ENCODE data around the gene AGPAT4.
"Not testable (repeated sequence)": the region's sequence is repeated elsewhere in the genome, so short reads cannot be mapped to it uniquely, and the experiment has no call there.

The AGPAT4 gene

DNA sequence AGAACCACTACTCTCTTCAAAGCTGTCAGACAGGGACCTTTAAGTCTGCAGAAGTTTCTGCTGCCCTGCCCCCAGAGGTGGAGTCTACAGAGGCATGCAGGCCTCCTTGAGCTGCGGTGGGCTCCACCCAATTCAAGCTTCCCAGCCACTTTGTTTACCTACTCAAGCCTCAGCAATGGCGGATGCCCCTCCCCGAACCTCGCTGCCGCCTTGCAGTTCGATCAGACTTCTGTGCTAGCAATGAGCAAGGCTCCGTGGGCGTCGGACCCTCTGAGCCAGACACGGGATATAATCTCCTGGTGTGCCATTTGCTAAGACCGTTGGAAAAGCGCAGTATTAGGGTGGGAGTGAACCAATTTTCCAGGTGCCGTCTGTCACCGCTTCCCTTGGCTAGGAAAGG is 95.7 kb downstream of the AGPAT4 start:
- DNase-seq (ENCODE audit: low spot score in 2 of 2) = not testable (repeated sequence)

DNA sequence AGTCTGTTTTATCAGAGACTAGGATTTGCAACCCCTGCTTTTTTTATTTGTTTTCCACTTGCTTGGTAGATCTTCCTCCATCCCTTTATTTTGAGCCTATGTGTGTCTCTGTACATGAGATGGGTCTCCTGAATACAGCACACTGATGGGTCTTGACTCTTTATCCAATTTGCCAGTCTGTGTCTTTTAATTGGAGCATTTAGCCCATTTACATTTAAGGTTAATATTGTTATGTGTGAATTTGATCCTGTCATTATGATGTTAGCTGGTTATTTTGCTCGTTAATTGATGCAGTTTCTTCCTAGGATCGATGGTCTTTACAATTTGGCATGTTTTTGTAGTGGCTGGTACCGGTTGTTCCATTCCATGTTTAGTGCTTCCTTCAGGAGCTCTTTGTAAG is 97.4 kb downstream of the AGPAT4 start:
- H3K4me3 Mint-ChIP-seq; DNase-seq (ENCODE audit: low spot score in 2 of 2); H3K27ac Mint-ChIP-seq; ATAC-seq (ENCODE audit: low read depth); H3K27me3 Mint-ChIP-seq; H3K9me3 Mint-ChIP-seq; H3K36me3 Mint-ChIP-seq; H3K4me1 Mint-ChIP-seq: not testable (repeated sequence)

More for the DNA sequence above, 95.7 kb downstream of the AGPAT4 start:
- not testable (repeated sequence) for H3K4me3 Mint-ChIP-seq; H3K4me1 Mint-ChIP-seq; H3K27me3 Mint-ChIP-seq; H3K27ac Mint-ChIP-seq; H3K9me3 Mint-ChIP-seq; H3K36me3 Mint-ChIP-seq; ATAC-seq (ENCODE audit: low read depth)

DNA sequence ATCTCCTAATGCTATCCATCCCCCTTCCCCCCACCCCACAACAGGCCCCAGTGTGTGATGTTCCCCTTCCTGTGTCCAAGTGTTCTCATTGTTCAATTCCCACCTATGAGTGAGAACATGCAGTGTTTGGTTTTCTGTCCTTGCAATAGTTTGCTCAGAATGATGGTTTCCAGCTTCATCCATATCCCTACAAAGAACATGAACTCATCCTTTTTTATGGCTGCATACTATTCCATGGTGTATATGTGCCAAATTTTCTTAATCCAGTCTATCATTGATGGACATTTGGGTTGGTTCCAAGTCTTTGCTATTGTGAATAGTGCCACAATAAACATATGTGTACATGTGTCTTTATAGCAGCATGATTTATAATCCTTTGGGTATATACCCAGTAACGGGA is 101.1 kb downstream of the AGPAT4 start:
- H3K4me3 Mint-ChIP-seq; H3K9me3 Mint-ChIP-seq; ATAC-seq (ENCODE audit: low read depth); H3K36me3 Mint-ChIP-seq; DNase-seq (ENCODE audit: low spot score in 2 of 2); H3K27me3 Mint-ChIP-seq; H3K27ac Mint-ChIP-seq: not testable (repeated sequence)
- peaks cover 30% of the 10 kb centered on the region for H3K4me1 Mint-ChIP-seq

DNA sequence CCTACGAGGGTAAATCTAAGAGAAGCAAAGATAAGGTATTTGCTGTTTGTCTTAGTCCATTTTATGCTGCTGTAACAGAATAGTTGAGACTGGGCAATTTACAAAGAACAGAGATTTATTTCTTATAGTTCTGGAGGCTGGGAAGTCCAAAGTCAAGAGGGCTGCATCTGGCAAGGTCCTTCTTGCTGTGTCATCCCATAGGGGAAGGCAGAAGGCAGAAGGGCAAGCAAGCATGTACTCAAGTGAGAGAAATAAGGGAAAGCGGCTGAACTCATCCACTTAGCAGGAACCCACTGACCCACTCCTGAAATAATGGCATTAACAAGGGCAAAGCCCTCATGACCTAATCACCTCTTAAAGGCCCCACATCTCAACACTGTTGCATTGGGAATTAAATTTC is 102.7 kb downstream of the AGPAT4 start:
- H3K4me1 Mint-ChIP-seq = peaks cover 30% of the 10 kb centered on the region
- H3K36me3 Mint-ChIP-seq = no peaks in the 10 kb centered on the region
- DNase-seq (ENCODE audit: low spot score in 2 of 2) (no peak), ATAC-seq (ENCODE audit: low read depth) (no peak)
- H3K9me3 Mint-ChIP-seq = no peaks in the 10 kb centered on the region
- no peaks in the 10 kb centered on the region for H3K27me3 Mint-ChIP-seq
- H3K27ac Mint-ChIP-seq = no peak overlapping the region
- H3K4me3 Mint-ChIP-seq = no peak overlapping the region

DNA sequence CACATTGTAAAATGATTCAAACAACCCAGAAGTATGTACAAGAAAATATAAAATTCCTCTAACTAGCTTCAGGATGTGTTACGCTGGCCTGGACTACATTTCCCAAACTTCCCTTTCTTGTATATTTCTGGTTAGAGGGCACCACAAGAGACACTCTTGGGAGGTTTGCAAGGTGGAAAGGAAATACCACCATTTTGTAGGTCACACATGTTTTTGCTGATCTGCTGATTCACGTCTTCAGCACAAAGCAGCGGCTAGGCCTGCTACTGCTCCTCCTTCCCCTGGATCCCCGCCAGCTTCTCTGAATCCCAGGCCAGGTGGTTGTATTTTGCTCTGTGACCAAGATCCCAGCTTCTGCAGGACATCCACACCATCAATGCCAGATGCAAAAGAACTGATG is 104.2 kb downstream of the AGPAT4 start:
- Mint-ChIP-seq H3K9me3 (no peaks in the 10 kb centered on the region), H3K36me3 (no peaks in the 10 kb centered on the region), H3K27me3 (no peaks in the 10 kb centered on the region), H3K4me1 (peaks cover 30% of the 10 kb centered on the region), H3K27ac (peak overlapping the region; percentile 19), H3K4me3 (peak overlapping the region; percentile 62)
- DNase-seq (ENCODE audit: low spot score in 2 of 2) (no peak), ATAC-seq (ENCODE audit: low read depth) (no peak)

DNA sequence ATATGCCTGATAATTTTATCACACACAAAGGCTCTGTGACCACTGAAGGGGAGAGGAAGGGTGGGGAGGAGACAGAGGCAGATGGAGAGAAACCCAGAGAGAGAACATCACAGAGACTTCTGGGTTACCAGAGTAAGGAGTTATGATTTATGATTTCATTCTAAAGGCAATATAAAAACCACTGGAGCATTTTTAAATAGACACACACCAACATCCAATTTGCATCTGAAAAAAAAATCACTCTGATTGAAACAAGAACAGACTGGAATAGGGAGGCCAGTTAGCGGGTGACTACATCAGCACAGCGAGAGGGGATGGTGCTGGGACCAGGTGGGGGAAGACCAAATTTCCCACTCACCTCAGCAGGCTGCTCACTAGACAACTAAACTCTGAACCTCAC is 104.8 kb downstream of the AGPAT4 start:
- no peak overlapping the region for H3K4me3 Mint-ChIP-seq
- H3K36me3 Mint-ChIP-seq = no peaks in the 10 kb centered on the region
- H3K9me3 Mint-ChIP-seq = no peaks in the 10 kb centered on the region
- no peaks in the 10 kb centered on the region for H3K27me3 Mint-ChIP-seq
- DNase-seq (ENCODE audit: low spot score in 2 of 2) (no peak), ATAC-seq (ENCODE audit: low read depth) (no peak)
- H3K27ac Mint-ChIP-seq = no peak overlapping the region
- peaks cover 30% of the 10 kb centered on the region for H3K4me1 Mint-ChIP-seq

DNA sequence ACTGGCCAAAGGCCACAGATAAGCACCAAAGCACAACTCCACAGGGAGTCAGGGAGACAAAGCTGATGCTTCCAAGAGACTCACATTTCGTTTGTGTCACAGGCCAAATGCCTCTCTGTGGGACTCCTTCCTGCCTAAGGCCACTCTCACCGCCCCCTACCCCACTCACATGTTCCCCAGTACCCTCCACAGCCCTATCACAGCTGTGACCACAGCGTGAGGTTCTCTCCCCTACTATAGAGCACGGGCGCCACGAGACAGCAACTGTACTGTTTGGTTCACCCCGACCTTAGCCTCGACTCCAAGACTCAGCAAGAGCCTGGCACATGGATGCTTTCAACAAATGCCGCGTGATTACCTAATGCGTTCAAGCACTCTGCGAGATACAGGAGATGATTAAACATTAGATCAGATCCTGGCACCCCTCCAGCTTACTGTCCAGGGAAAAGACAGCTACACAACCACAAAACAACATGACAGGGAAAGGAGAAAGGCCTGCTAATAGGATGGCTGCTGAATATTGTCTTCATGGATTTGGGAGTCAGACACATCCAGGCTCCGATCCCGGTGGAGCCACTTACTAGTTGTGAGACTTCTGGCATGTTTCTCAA is 105.5 kb downstream of the AGPAT4 start:
- Mint-ChIP-seq H3K36me3 (no peaks in the 10 kb centered on the region), H3K4me1 (peaks cover 30% of the 10 kb centered on the region), H3K4me3 (no peak overlapping the region), H3K27me3 (no peaks in the 10 kb centered on the region), H3K9me3 (no peaks in the 10 kb centered on the region), H3K27ac (no peak overlapping the region)
- ATAC-seq (ENCODE audit: low read depth) (no peak), DNase-seq (ENCODE audit: low spot score in 2 of 2) (no peak)

DNA sequence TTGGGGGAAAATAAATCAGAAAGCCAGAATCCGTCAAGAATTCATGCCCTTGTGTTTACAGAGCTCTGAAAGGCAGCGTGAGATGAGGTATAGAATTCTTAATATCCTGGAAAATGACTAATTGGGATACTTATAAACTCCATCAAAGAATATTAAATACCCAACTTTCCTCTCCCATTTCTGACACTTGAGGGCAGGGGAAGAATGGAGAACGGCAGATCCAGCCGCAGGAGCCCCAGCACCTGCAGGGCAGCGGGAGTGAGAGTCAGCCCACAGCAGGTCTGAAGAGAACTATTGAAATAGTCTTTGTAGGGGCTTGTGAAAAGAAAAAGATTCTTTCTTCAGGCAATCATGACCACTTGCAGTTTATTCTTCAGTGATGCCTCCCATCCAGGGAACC is 107.2 kb downstream of the AGPAT4 start:
- Mint-ChIP-seq H3K27ac (no peak overlapping the region), H3K9me3 (no peaks in the 10 kb centered on the region), H3K36me3 (no peaks in the 10 kb centered on the region), H3K27me3 (no peaks in the 10 kb centered on the region), H3K4me3 (no peak overlapping the region), H3K4me1 (peaks cover 30% of the 10 kb centered on the region)
- DNase-seq (ENCODE audit: low spot score in 2 of 2) = no peak
- no peak for ATAC-seq (ENCODE audit: low read depth)

DNA sequence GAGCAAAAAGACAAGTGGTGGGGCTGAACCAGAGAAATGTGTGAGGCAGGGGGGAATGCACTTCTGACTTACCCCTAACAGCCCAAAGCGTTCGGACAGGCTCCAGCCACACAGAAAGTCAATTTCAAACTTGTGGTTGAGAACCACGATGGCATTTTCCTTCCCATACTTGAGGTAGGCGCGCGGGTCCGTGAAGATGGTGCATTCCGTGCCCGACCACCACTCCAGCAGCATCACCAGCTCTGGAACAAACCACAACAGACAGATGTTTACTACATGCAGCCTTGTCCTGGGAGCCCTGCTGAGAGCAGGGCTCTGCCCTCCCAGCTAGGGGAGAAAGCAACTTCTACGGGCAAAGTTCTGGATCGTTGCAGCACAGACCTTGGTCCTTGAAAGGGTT is 107.7 kb downstream of the AGPAT4 start:
- ATAC-seq (ENCODE audit: low read depth) (no peak), DNase-seq (ENCODE audit: low spot score in 2 of 2) (no peak)
- Mint-ChIP-seq H3K4me1 (peaks cover 29% of the 10 kb centered on the region), H3K4me3 (no peak overlapping the region), H3K9me3 (no peaks in the 10 kb centered on the region), H3K27me3 (no peaks in the 10 kb centered on the region), H3K27ac (no peak overlapping the region), H3K36me3 (no peaks in the 10 kb centered on the region)

DNA sequence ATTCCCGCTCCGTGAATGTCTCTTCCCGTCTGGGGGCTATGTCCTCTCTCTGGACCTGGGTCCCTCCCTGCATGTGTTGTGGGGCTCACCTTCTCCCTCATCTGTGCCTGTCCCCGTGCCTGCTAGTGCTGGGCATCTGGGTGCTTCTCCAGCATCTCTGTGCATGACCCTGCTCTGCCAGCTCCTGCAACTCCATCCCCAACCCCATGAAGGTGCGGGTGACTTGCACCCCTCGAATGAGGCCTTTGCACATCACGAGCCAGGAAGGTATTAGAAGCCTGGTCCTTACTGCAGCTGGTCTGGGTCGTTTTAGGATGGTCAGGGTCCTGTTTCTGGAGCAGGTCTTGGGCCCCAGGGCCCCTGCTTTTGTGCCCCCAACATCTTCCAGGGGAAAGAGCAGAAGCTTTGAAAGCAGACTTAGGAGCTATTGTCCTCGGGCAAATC is 109.7 kb downstream of the AGPAT4 start:
- H3K27me3 Mint-ChIP-seq = no peaks in the 10 kb centered on the region
- no peak overlapping the region for H3K4me3 Mint-ChIP-seq
- H3K4me1 Mint-ChIP-seq = peaks cover 10% of the 10 kb centered on the region
- DNase-seq (ENCODE audit: low spot score in 2 of 2) (no peak), ATAC-seq (ENCODE audit: low read depth) (no peak)
- no peaks in the 10 kb centered on the region for H3K36me3 Mint-ChIP-seq
- H3K27ac Mint-ChIP-seq = no peak overlapping the region
- no peaks in the 10 kb centered on the region for H3K9me3 Mint-ChIP-seq

DNA sequence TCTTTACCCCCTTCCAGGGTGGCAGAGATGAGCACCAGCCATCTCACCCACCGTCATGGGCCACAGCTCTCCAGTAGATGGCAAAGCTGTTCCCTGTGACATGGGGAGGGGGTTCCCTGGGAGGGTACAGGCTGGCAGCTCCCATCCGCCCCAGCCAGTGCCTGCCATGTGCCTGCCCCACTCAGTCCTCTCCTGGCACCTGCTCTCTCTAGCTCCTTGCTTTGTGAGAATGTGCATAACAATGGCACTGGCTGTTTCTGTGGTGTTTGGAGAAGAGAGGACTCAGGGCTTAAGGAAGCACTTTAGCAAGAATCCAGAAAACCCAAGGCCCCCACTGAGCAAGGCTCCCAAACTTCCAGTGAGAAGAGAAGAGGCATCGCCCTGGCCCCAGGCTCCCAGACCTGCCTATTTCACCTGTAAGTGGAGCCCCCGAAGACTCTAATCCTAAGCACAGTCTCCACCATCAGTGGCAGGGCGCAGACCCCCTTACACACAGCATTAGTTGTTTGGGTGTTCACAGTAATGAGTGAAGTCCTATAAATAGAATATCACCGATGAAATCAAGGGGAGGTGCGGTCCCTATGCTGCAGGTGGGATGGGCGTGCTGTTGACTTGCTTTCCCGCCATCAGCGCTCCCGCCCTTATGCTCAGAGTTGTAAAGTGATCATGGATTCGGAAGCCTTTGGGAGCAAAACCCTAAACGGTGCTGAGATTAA is 110.2 kb downstream of the AGPAT4 start:
- Mint-ChIP-seq H3K36me3 (no peaks in the 10 kb centered on the region), H3K27ac (no peak overlapping the region), H3K27me3 (no peaks in the 10 kb centered on the region), H3K9me3 (no peaks in the 10 kb centered on the region), H3K4me1 (peaks cover 4% of the 10 kb centered on the region), H3K4me3 (no peak overlapping the region)
- DNase-seq (ENCODE audit: low spot score in 2 of 2) (no peak), ATAC-seq (ENCODE audit: low read depth) (no peak)

DNA sequence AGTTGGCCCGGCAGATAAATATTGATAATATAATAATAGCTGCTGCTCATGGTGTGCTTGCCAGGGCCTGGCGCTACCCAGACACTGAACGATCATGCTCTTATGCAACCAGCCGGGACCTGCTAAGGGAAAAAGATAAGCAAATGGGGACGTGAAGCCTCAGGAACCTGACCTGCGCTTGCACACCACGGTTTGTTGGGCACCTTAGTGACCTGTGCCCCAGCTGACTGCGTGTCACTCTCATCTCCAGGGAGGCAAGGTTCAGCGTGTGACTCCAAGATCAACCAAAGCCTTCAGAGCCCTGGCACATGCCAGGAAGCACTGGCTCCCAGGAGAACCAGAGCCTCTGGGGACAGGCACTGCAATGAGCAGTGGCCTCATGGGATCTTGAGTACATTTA is 111.1 kb downstream of the AGPAT4 start:
- Mint-ChIP-seq H3K4me3 (no peak overlapping the region), H3K27ac (no peak overlapping the region), H3K27me3 (no peaks in the 10 kb centered on the region), H3K36me3 (no peaks in the 10 kb centered on the region), H3K9me3 (no peaks in the 10 kb centered on the region), H3K4me1 (no peaks in the 10 kb centered on the region)
- no peak for DNase-seq (ENCODE audit: low spot score in 2 of 2)
- no peak for ATAC-seq (ENCODE audit: low read depth)

DNA sequence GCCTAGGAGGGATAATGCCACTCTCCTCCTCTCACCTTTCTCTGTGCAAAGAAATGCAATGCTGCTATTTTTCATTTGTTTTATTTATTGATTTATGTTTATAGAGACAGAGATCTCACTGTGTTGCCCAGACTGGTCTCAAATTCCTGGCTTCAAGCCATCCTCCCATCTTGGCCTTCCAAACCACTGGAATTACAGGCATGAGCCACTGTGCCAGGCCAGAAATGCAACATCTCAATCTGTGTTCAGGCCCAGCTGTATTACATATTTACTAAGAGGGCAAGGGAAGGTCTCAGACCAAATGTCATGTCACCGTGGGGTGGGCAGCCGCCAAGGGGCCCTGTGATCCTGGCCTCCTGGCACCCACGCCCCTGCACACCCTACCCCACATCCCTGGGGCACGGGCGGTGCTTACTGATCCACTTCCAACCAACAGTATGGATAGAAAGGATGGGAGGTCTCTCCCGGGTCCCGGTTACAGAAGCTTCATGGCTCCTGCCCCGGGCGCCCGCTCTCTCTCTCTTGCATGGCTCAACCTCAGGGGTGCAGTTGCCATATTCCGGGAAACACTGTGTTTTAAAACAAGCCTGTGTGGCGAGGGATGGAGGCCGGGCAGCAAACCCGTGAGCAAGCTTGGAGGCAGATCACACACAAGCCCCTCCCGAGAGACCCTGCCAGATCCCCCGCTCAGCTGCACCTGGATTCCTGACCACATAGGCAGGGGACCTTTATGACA is 111.8 kb downstream of the AGPAT4 start:
- Mint-ChIP-seq H3K36me3 (peaks cover under 1% of the 10 kb centered on the region), H3K4me3 (no peak overlapping the region), H3K27ac (no peak overlapping the region), H3K27me3 (no peaks in the 10 kb centered on the region), H3K4me1 (no peaks in the 10 kb centered on the region), H3K9me3 (no peaks in the 10 kb centered on the region)
- ATAC-seq (ENCODE audit: low read depth) (no peak), DNase-seq (ENCODE audit: low spot score in 2 of 2) (no peak)

DNA sequence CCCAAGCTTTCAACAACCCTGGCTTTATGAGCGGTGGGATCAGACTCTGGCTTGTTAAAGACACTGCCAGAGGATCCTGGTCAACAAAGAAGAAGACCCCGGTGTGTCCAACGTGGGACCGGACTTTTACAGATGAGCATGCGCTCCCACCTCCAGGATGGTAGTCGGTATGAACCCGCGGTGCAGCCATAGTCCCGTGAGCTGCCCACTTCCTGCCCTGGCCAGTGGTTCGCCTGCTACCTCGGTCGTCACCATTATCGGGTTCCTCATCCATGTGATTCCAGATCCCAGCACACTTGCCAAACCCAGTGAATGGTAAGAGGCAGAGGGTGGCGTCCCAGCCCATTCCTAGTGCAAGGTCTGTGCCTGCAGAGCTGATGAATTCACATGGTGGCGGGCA is 112.7 kb downstream of the AGPAT4 start:
- ATAC-seq (ENCODE audit: low read depth) (no peak), DNase-seq (ENCODE audit: low spot score in 2 of 2) (no peak)
- H3K36me3 Mint-ChIP-seq = peaks cover 2% of the 10 kb centered on the region
- no peak overlapping the region for H3K4me3 Mint-ChIP-seq
- H3K9me3 Mint-ChIP-seq = peaks cover 2% of the 10 kb centered on the region
- H3K27ac Mint-ChIP-seq = no peak overlapping the region
- H3K27me3 Mint-ChIP-seq = no peaks in the 10 kb centered on the region
- no peaks in the 10 kb centered on the region for H3K4me1 Mint-ChIP-seq
